OCI-LY1 (cell line): Measurements from ENCODE around the gene GDF7.

Experiments
- CTCF ChIP-seq: fragments of 200-600 bp; sonication (generic), shearing (Covaris generic); IDR thresholded peaks from 2 replicates; pipeline ENCODE4 v1.5.1; 2017; ENCODE audit warnings: mild to moderate bottlenecking, antibody characterized with exemption, low read length, moderate library complexity, mixed read lengths
- EZH2 ChIP-seq: fragments of 200-600 bp; sonication (generic), shearing (Covaris generic); IDR thresholded peaks from 2 replicates; pipeline ENCODE4 v1.8.0; 2017; ENCODE audit warnings: borderline replicate concordance, mixed run types, mild to moderate bottlenecking, antibody characterized with exemption, low read length, moderate library complexity, mixed read lengths

GRCh38 chr2:20620696-20621365 lies 46.1 kb upstream of the GDF7 start:
- TF ChIP-seq CTCF (no peak), EZH2 (no peak)
